ENCODE results near the gene PRDM16.

GRCh38 chr1:3024019-3024418 lies 45.0 kb upstream of the PRDM16 start:
- no peak for TF ChIP-seq CTCF (IDR thresholded peaks at IDR 0.05; ENCODE audit: low read length)
- no peak for TF ChIP-seq EZH2 (IDR thresholded peaks at IDR 0.05; ENCODE audit: borderline replicate concordance, low read length)

Data from OCI-LY1 (cell line).